ENCODE results near the gene B4GALNT3.

Gene B4GALNT3

DNA sequence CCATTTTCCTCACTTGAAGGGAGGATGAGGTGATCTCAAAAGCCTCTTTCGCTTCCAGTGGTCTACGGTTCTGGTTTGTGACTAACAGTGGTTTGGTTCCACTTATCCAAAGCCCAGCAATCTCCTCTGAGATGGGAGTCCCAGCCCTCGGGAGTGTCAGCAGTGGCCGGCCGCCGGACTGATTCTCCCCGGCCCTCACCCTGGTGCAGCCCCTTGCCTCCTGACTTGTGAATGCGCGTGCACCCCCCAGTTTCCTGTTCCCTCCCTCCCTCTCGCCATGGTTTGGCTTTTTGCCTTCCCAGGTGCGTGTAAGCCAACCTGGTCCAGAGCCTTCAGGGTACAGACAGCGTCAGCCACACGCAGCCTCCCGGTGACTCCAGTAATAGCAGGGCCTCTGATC is 74.5 kb downstream of the B4GALNT3 start:
- peaks cover 2 to 23% (median 12%) of the 10 kb centered on the region in 5 experiments for H3K9me3 ChIP-seq (ENCODE audit: control extremely low read depth in 1 of 5, control insufficient read depth in 4 of 5, insufficient read depth in 2 of 5, low read depth in 1 of 5, low read length in 4 of 5)
- H3K36me3 ChIP-seq (ENCODE audit: control insufficient read depth in 4 of 4, insufficient read depth in 4 of 4, low read length in 3 of 4) = no peaks in the 10 kb centered on the region
- peaks cover 0 to 10% (median 7%) of the 10 kb centered on the region in 4 experiments for H3K4me1 ChIP-seq (ENCODE audit: control extremely low read depth in 1 of 4, control insufficient read depth in 4 of 4, insufficient read depth in 4 of 4, low read length in 3 of 4)
- POLR2A ChIA-PET = no interaction called here
- DNase-seq = no peak
- H3K4me3 ChIP-seq (ENCODE audit: control insufficient read depth in 1 of 7, extremely low read depth in 1 of 7, insufficient read depth in 4 of 7, low read depth in 2 of 7, low read length in 6 of 7) = no peak overlapping the region
- no peak overlapping the region for H3K27ac ChIP-seq (ENCODE audit: insufficient read depth in 1 of 2, low read depth in 1 of 2, low read length in 2 of 2, poor library complexity in 1 of 2, severe bottlenecking in 2 of 2)
- H3K27me3 ChIP-seq (replicated peaks in 2 of 5; ENCODE audit: control insufficient read depth in 4 of 5, insufficient read depth in 5 of 5, low read length in 4 of 5) = peaks cover 0 to 8% (median 0%) of the 10 kb centered on the region in 5 experiments
- WGBS (ENCODE audit: insufficient coverage) = 85% methylated on average over 14 of the region's 14 CpGs
- CTCF ChIA-PET = interaction anchor here (3.5 to 13.5 kb wide), 2 partner anchors 13 to 82 kb away, joined by 15 to 132 read pairs; no protein-coding TSS in a partner anchor

DNA sequence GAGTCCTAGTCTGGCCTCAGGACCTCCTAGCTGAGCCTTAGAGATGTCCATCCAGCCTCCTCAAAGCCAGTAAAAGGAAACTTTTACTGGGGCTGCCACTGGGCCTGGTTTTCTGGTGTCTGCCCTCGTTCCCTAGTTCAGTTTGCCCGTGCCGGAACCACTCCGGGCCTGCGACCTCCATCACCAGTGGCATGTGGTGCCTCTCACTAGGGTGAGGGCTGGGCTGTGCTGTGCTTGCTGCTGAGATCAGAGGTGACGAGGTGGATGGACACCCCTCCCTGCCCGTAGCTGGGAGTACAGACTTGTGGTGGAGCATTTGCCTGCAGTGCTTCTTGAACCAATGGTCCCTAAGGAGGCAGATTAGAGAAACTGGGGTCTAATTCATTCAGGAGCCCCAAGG is 75.7 kb downstream of the B4GALNT3 start:
- POLR2A ChIA-PET = no interaction called here
- H3K9me3 ChIP-seq (ENCODE audit: control extremely low read depth in 1 of 5, control insufficient read depth in 4 of 5, insufficient read depth in 2 of 5, low read depth in 1 of 5, low read length in 4 of 5) = peaks cover 2 to 16% (median 8%) of the 10 kb centered on the region in 5 experiments
- H3K36me3 ChIP-seq (ENCODE audit: control insufficient read depth in 4 of 4, insufficient read depth in 4 of 4, low read length in 3 of 4) = no peaks in the 10 kb centered on the region
- CTCF ChIA-PET = interaction anchor here (1.0 to 13.5 kb wide), 3 partner anchors 12 to 83 kb away, joined by 3 to 132 read pairs (median 15); no protein-coding TSS in a partner anchor
- no peak overlapping the region for H3K27ac ChIP-seq (ENCODE audit: insufficient read depth in 1 of 2, low read depth in 1 of 2, low read length in 2 of 2, poor library complexity in 1 of 2, severe bottlenecking in 2 of 2)
- DNase-seq = no peak
- no peak overlapping the region for H3K4me3 ChIP-seq (ENCODE audit: control insufficient read depth in 1 of 7, extremely low read depth in 1 of 7, insufficient read depth in 4 of 7, low read depth in 2 of 7, low read length in 6 of 7)
- 90% methylated on average over 7 of the region's 7 CpGs for WGBS (ENCODE audit: insufficient coverage)
- peaks cover 0 to 11% (median 0%) of the 10 kb centered on the region in 5 experiments for H3K27me3 ChIP-seq (replicated peaks in 2 of 5; ENCODE audit: control insufficient read depth in 4 of 5, insufficient read depth in 5 of 5, low read length in 4 of 5)
- H3K4me1 ChIP-seq (ENCODE audit: control extremely low read depth in 1 of 4, control insufficient read depth in 4 of 4, insufficient read depth in 4 of 4, low read length in 3 of 4) = peaks cover 0 to 13% (median 11%) of the 10 kb centered on the region in 4 experiments

DNA sequence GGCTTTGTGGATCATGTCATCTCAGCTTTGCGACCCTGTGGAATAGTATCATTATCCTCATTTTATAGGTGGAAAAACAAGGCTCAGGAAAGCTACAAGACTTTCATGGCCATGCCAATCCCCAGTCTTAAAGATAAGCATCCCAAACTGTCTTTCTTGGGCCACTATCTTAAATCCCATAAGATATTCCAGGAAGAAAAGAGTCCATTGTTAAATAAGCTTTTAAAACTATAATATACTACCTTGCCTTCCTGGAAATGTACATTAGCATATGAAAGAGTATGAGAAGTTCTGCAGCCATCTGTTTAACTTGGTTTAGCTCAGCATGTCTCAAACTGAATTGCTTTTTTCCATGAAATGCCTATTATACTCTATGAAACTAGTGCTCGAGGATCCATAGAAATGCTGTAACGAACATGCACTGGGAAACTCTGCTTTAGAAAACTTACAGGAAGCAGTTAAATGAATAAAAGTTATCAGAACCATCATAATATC is 77.1 kb downstream of the B4GALNT3 start:
- Histone ChIP-seq H3K27me3 (replicated peaks in 2 of 5; ENCODE audit: control insufficient read depth in 4 of 5, insufficient read depth in 5 of 5, low read length in 4 of 5) (peaks cover 0 to 11% (median 0%) of the 10 kb centered on the region in 5 experiments), H3K9me3 (ENCODE audit: control extremely low read depth in 1 of 5, control insufficient read depth in 4 of 5, insufficient read depth in 2 of 5, low read depth in 1 of 5, low read length in 4 of 5) (peaks cover 2 to 9% (median 6%) of the 10 kb centered on the region in 5 experiments), H3K36me3 (ENCODE audit: control insufficient read depth in 4 of 4, insufficient read depth in 4 of 4, low read length in 3 of 4) (no peaks in the 10 kb centered on the region), H3K27ac (ENCODE audit: insufficient read depth in 1 of 2, low read depth in 1 of 2, low read length in 2 of 2, poor library complexity in 1 of 2, severe bottlenecking in 2 of 2) (no peak overlapping the region), H3K4me1 (ENCODE audit: control extremely low read depth in 1 of 4, control insufficient read depth in 4 of 4, insufficient read depth in 4 of 4, low read length in 3 of 4) (peaks cover 0 to 13% (median 11%) of the 10 kb centered on the region in 4 experiments), H3K4me3 (ENCODE audit: control insufficient read depth in 1 of 7, extremely low read depth in 1 of 7, insufficient read depth in 4 of 7, low read depth in 2 of 7, low read length in 6 of 7) (no peak overlapping the region)
- no peak for DNase-seq
- ChIA-PET CTCF (interaction anchor here (0.6 to 13.5 kb wide), 5 partner anchors 10 to 84 kb away, joined by 3 to 132 read pairs (median 4); no protein-coding TSS in a partner anchor), POLR2A (interaction anchor here (0.6 kb wide), 1 partner anchor 908 kb away, joined by 3 read pairs; no protein-coding TSS in a partner anchor)
- 100% methylated on average over 1 of the region's 3 CpGs for WGBS (ENCODE audit: insufficient coverage)

DNA sequence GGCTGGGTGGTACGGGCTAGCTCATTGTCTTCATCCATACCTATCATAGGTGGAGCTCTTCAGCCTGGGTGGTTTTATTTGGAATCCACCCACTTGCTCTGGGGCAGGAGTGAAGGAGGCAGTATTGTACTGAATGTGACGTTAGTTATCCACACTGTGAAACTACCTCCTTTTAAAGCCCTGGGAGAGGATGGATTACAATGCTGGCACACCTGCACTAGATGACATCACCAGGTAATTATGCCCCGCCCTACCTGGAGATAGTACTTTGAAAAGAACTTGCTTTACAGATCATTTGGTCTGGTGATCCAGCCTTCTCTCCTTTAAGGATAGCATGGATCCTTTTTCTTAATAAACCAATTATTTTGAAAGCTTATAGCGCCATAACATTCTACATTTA is 78.0 kb downstream of the B4GALNT3 start:
- ChIA-PET POLR2A (no interaction called here), CTCF (interaction anchor here (0.6 to 13.5 kb wide), 5 partner anchors 9 to 1064 kb away, joined by 3 to 132 read pairs (median 3); no protein-coding TSS in a partner anchor)
- H3K9me3 ChIP-seq (ENCODE audit: control extremely low read depth in 1 of 5, control insufficient read depth in 4 of 5, insufficient read depth in 2 of 5, low read depth in 1 of 5, low read length in 4 of 5) = peaks cover 0 to 2% (median 0%) of the 10 kb centered on the region in 5 experiments
- no peak overlapping the region for H3K27ac ChIP-seq (ENCODE audit: insufficient read depth in 1 of 2, low read depth in 1 of 2, low read length in 2 of 2, poor library complexity in 1 of 2, severe bottlenecking in 2 of 2)
- H3K4me3 ChIP-seq (ENCODE audit: control insufficient read depth in 1 of 7, extremely low read depth in 1 of 7, insufficient read depth in 4 of 7, low read depth in 2 of 7, low read length in 6 of 7) = no peak overlapping the region
- peaks cover 0 to 13% (median 11%) of the 10 kb centered on the region in 4 experiments for H3K4me1 ChIP-seq (ENCODE audit: control extremely low read depth in 1 of 4, control insufficient read depth in 4 of 4, insufficient read depth in 4 of 4, low read length in 3 of 4)
- no peak for DNase-seq
- WGBS (ENCODE audit: insufficient coverage) = 86% methylated on average over 3 of the region's 4 CpGs
- H3K27me3 ChIP-seq (replicated peaks in 2 of 5; ENCODE audit: control insufficient read depth in 4 of 5, insufficient read depth in 5 of 5, low read length in 4 of 5) = peaks cover 0 to 11% (median 0%) of the 10 kb centered on the region in 5 experiments
- H3K36me3 ChIP-seq (ENCODE audit: control insufficient read depth in 4 of 4, insufficient read depth in 4 of 4, low read length in 3 of 4) = no peaks in the 10 kb centered on the region

DNA sequence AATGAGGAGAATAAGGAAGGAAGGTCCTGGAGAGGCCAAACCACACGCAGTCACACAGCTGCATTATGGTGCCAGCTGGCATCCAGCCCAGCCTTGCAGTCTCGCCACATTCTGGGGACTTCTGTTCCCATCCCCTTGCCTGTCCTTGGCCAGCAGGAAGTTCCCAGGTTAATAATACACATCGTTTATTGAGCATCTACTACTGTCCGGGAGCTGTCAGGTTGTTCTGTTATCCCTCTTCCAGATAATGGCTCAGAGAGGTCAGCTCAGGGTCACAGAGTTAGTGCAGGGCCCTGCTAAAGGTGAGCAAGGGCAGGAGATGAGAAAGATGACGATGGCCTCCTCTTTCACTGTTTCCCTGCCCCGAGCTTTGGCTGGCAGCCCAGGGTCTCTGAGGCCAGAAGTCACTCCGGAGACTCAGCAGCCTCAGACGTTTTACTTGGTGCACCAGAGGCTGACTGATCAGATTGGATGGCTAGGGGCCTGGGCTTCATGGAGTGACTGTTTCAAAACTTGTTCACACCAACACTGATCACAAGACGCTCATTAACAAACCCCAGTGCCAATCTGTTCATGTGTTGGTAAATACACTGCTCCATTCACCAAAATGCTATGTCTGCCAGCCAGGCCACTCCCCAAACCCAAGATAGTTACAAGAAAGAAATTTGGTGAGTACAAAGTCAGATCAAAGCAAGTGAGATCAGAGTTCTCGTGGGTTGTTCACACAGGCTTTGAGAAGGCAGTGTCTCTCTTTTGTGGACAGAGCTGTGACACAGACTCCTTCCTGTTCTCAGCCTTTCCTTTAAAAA is 79.2 kb downstream of the B4GALNT3 start:
- Histone ChIP-seq H3K36me3 (ENCODE audit: control insufficient read depth in 4 of 4, insufficient read depth in 4 of 4, low read length in 3 of 4) (no peaks in the 10 kb centered on the region), H3K9me3 (ENCODE audit: control extremely low read depth in 1 of 5, control insufficient read depth in 4 of 5, insufficient read depth in 2 of 5, low read depth in 1 of 5, low read length in 4 of 5) (no peaks in the 10 kb centered on the region), H3K27ac (ENCODE audit: insufficient read depth in 1 of 2, low read depth in 1 of 2, low read length in 2 of 2, poor library complexity in 1 of 2, severe bottlenecking in 2 of 2) (no peak overlapping the region), H3K27me3 (replicated peaks in 2 of 5; ENCODE audit: control insufficient read depth in 4 of 5, insufficient read depth in 5 of 5, low read length in 4 of 5) (peaks cover 0 to 11% (median 0%) of the 10 kb centered on the region in 5 experiments), H3K4me3 (ENCODE audit: control insufficient read depth in 1 of 7, extremely low read depth in 1 of 7, insufficient read depth in 4 of 7, low read depth in 2 of 7, low read length in 6 of 7) (no peak overlapping the region), H3K4me1 (ENCODE audit: control extremely low read depth in 1 of 4, control insufficient read depth in 4 of 4, insufficient read depth in 4 of 4, low read length in 3 of 4) (peaks cover 0 to 13% (median 11%) of the 10 kb centered on the region in 4 experiments)
- 20% methylated on average over 8 of the region's 10 CpGs for WGBS (ENCODE audit: insufficient coverage)
- CTCF ChIA-PET = interaction anchor here (0.9 to 13.5 kb wide), 4 partner anchors 8 to 97 kb away, joined by 3 to 132 read pairs (median 4); no protein-coding TSS in a partner anchor
- DNase-seq = peak; percentile 66 to 81 (median 81)
- POLR2A ChIA-PET = no interaction called here

DNA sequence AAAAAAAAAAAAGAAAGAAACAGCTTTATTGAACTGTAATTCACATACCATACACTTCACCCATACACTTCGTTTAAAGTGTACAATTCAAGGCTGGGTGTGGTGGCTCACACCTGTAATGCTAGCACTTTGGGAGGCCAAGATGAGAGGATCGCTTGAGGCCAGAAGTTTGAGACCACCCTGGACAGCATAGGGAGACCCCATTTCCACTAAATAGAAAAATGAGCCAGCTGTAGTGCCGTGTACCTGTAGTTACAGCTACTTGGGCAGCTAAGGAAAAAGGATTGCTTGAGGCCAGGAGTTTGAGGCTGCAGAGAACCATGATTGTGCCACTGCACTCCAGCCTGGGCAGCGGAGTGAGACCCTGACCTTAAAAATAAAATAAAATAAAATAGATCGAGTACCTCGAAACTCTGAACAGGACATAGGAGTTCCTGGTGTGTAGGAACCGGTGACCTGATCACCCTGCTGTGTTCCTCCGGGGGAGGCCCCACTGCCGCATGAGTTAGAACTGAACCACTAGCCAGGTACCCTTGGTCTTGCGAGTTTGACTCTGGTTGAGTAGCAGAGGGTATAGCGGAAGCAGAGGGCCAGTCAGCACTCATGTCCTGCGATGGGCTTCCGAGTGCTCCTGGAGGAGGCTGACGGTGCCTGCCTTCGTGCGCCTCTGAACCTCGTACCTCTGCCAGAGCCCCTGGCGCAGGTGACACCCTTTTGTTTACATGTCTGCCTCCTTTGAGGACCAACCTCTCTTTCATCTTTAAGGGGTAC is 80.0 kb downstream of the B4GALNT3 start:
- DNase-seq = no peak
- H3K36me3 ChIP-seq (ENCODE audit: control insufficient read depth in 4 of 4, insufficient read depth in 4 of 4, low read length in 3 of 4) = no peaks in the 10 kb centered on the region
- H3K9me3 ChIP-seq (ENCODE audit: control extremely low read depth in 1 of 5, control insufficient read depth in 4 of 5, insufficient read depth in 2 of 5, low read depth in 1 of 5, low read length in 4 of 5) = no peaks in the 10 kb centered on the region
- no peak overlapping the region for H3K4me3 ChIP-seq (ENCODE audit: control insufficient read depth in 1 of 7, extremely low read depth in 1 of 7, insufficient read depth in 4 of 7, low read depth in 2 of 7, low read length in 6 of 7)
- peaks cover 0 to 18% (median 2%) of the 10 kb centered on the region in 5 experiments for H3K27me3 ChIP-seq (replicated peaks in 2 of 5; ENCODE audit: control insufficient read depth in 4 of 5, insufficient read depth in 5 of 5, low read length in 4 of 5)
- ChIA-PET CTCF (interaction anchor here (0.9 to 13.5 kb wide), 2 partner anchors 87 to 97 kb away, joined by 3 to 132 read pairs; no protein-coding TSS in a partner anchor), POLR2A (no interaction called here)
- peaks cover 0 to 13% (median 11%) of the 10 kb centered on the region in 4 experiments for H3K4me1 ChIP-seq (ENCODE audit: control extremely low read depth in 1 of 4, control insufficient read depth in 4 of 4, insufficient read depth in 4 of 4, low read length in 3 of 4)
- H3K27ac ChIP-seq (ENCODE audit: insufficient read depth in 1 of 2, low read depth in 1 of 2, low read length in 2 of 2, poor library complexity in 1 of 2, severe bottlenecking in 2 of 2) = no peak overlapping the region
- 96% methylated on average over 16 of the region's 18 CpGs for WGBS (ENCODE audit: insufficient coverage)
